ENCODE measurements around the gene AFAP1L2.

The AFAP1L2 gene, protein sequence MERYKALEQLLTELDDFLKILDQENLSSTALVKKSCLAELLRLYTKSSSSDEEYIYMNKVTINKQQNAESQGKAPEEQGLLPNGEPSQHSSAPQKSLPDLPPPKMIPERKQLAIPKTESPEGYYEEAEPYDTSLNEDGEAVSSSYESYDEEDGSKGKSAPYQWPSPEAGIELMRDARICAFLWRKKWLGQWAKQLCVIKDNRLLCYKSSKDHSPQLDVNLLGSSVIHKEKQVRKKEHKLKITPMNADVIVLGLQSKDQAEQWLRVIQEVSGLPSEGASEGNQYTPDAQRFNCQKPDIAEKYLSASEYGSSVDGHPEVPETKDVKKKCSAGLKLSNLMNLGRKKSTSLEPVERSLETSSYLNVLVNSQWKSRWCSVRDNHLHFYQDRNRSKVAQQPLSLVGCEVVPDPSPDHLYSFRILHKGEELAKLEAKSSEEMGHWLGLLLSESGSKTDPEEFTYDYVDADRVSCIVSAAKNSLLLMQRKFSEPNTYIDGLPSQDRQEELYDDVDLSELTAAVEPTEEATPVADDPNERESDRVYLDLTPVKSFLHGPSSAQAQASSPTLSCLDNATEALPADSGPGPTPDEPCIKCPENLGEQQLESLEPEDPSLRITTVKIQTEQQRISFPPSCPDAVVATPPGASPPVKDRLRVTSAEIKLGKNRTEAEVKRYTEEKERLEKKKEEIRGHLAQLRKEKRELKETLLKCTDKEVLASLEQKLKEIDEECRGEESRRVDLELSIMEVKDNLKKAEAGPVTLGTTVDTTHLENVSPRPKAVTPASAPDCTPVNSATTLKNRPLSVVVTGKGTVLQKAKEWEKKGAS

DNA sequence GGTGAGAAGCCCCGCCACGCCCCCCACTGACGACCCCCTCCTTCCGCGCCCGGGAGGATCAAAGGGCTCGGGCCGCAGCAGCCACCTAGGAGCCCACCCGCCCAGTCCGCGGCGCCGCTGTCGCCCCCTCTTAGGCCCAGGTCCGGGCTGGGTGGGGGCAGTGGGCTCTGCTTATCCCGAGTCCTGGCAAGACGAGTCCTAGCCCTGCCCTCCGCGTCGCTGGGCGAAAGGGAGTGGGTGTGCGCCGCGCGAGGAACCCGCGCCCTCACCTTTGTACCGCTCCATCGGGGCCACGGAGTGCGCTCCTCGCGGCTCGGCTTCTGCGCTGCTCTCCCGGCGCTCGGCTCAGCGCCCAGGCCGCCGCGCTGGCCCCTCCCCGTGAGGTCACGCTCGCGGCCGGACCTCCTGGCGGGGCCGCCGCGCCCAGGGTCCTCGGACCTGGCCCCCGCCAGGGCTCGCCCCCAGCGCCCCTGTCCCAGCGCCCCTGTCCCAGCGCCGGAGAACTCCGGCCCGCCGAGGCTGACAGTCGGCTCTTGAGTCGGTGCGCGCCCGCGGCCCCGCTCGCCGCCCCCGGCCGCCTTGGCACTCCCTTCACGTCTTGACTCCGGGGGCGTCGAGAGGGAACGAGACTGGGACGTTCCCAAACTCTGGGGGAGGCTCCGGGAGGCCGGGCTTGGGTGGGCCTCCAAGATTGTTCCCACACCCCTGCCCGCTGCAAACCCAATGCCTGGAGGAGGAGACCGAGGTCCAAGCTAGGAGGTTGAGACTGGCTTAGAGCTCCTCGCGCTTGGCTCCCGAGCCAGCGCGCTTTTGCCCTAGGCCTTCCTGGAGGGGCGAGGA lies at the start of gene AFAP1L2:
Gene AFAP1L2 (minus strand): TSS at position 332 of the 840 bp plus-strand sequence. CDS start 47 bp downstream, at position 285.
- H3K4me3 ChIP-seq (ENCODE audit: low read depth, low read length): peak within 1 kb of the TSS; percentile 55
- TF ChIP-seq, protein P1, sequence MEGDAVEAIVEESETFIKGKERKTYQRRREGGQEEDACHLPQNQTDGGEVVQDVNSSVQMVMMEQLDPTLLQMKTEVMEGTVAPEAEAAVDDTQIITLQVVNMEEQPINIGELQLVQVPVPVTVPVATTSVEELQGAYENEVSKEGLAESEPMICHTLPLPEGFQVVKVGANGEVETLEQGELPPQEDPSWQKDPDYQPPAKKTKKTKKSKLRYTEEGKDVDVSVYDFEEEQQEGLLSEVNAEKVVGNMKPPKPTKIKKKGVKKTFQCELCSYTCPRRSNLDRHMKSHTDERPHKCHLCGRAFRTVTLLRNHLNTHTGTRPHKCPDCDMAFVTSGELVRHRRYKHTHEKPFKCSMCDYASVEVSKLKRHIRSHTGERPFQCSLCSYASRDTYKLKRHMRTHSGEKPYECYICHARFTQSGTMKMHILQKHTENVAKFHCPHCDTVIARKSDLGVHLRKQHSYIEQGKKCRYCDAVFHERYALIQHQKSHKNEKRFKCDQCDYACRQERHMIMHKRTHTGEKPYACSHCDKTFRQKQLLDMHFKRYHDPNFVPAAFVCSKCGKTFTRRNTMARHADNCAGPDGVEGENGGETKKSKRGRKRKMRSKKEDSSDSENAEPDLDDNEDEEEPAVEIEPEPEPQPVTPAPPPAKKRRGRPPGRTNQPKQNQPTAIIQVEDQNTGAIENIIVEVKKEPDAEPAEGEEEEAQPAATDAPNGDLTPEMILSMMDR (IDR thresholded peaks at IDR 0.05; ENCODE audit: insufficient read depth, low read depth, low read length, missing control alignments): no peak
- no peak for DNase-seq (ENCODE audit: low read depth)

DNA sequence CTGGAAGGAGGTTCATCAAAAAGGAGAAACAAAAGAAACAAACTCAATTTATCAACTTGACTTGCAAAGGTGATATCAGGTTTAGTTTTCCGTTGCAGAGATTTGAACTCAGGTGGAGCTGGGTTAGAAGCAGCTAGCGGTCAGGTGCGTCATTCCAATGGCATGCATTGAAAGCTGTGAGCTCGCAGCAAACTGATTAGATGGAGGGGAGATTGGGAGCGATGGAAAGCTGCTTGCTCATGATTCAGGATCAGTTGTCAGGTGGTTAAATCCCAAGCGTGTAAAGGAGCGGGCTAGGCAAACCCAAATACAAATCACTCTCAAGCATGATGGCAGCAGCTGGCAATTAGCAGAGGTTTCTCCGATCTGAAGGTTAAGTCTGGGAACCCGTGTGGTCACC lies 49.3 kb upstream of the AFAP1L2 start:
- DNase-seq (ENCODE audit: low read depth): no peak
- no peak overlapping the region for H3K4me3 ChIP-seq (ENCODE audit: low read depth, low read length)
- TF ChIP-seq, protein P1 (IDR thresholded peaks at IDR 0.05; ENCODE audit: insufficient read depth, low read depth, low read length, missing control alignments): no peak

DNA sequence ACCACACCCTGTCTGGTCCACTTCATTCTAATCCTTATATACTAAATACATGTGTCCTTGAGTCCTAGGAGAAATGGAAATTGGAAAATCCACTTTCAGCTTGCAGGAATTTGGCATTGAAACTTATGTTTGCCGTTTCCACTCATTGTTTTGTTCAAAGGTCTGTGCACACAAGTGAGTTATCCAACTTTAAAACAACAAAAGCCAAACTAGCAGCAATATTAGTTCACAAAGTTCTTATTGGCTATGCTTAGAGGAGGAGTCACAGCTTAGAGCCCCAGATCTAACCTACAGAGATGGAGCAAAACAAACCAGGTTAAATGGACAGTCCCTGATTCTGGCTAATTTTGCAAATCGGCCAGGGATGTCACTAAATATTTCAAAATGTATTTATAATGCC lies 44.6 kb upstream of the AFAP1L2 start:
- H3K4me3 ChIP-seq (ENCODE audit: low read depth, low read length): no peak overlapping the region
- TF ChIP-seq, protein P1 (IDR thresholded peaks at IDR 0.05; ENCODE audit: insufficient read depth, low read depth, low read length, missing control alignments): no peak
- DNase-seq (ENCODE audit: low read depth): no peak

DNA sequence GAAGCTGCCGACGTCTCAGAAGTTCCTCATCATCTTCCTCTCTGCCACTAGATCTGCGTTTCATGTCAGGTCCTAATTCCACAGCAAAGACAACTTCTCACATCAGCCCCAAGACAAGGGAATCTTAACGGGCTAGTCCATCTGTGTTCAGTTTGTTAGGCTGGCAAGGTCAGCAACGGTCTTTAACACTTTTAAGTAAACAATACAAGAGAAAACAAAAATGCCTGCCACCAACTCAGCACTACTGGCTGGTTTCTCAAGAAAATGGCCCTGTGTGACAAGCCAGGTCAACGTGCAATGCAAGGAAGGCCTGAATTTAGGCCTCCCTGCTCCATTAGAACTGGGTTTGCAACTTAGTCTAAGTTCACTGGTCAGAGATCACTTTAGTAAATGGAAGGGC lies 41.0 kb upstream of the AFAP1L2 start:
- DNase-seq (ENCODE audit: low read depth): no peak

DNA sequence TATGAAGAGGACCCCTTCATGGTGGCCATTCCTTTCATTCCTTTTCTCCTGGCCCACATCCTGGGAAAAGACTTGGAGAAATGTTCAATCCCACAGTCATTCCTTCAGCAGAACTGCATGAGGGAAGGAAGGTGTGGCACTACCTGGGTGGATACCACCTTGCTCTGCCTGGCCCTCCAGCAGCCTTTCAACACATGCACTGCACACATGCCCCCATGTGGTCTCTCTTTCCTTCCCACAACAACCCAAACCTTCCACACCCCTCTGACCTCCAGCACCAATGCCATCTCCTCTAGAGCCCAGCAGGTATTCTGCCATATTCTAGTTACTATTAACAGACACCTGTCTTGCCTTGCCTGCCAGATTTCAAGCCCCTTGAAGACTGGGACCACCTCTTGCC lies 40.5 kb upstream of the AFAP1L2 start:
- TF ChIP-seq, protein P1 (IDR thresholded peaks at IDR 0.05; ENCODE audit: insufficient read depth, low read depth, low read length, missing control alignments): no peak
- H3K4me3 ChIP-seq (ENCODE audit: low read depth, low read length): no peak overlapping the region
- DNase-seq (ENCODE audit: low read depth): no peak

More for the DNA sequence above, 41.0 kb upstream of the AFAP1L2 start:
- TF ChIP-seq, protein P1 (IDR thresholded peaks at IDR 0.05; ENCODE audit: insufficient read depth, low read depth, low read length, missing control alignments): no peak
- no peak overlapping the region for H3K4me3 ChIP-seq (ENCODE audit: low read depth, low read length)

DNA sequence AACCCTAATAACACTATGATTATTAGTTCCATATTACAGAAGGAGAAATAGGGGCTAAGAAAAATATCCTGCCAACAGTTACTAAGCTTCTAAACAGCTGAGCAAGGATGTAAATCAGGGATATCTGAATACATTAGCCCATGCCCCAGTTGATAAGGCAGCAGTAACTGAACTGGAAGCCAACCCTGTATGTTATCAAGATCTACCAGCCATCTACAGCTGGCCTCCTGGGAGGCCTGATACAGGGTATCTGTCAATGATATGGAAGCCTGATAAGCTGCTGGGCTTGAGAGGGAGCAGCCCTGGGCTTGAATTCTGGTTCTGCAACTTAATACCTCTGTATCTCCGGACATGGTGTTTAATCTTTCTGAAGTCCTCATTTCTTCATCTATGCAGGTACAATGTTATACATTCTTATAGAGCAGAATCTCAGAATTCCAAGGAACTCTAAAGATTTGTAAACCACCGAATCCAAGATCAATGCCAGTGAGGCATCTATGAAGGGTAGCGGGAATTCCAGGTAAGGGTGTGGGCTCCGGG lies 37.9 kb upstream of the AFAP1L2 start:
- no peak overlapping the region for H3K4me3 ChIP-seq (ENCODE audit: low read depth, low read length)
- DNase-seq (ENCODE audit: low read depth): no peak
- TF ChIP-seq, protein P1 (IDR thresholded peaks at IDR 0.05; ENCODE audit: insufficient read depth, low read depth, low read length, missing control alignments): no peak

Measured in GM12865 (cell line).